ENCODE measurements around the gene CPNE4.

The CPNE4 gene

GRCh38 chr3:131797776-131798175, 237.0 kb downstream of the CPNE4 start:
- TF ChIP-seq CTCF (IDR thresholded peaks at IDR 0.05; ENCODE audit: low read depth, low read length) = no peak
- Histone ChIP-seq H3K4me3 (ENCODE audit: low read depth, low read length) (no peak overlapping the region), H3K27me3 (ENCODE audit: insufficient read depth, low read depth, severe bottlenecking) (no peaks in the 10 kb centered on the region), H3K27ac (no peak overlapping the region), H3K9me3 (ENCODE audit: severe bottlenecking) (no peaks in the 10 kb centered on the region), H3K36me3 (no peaks in the 10 kb centered on the region)
- no peak for DNase-seq

DNA sequence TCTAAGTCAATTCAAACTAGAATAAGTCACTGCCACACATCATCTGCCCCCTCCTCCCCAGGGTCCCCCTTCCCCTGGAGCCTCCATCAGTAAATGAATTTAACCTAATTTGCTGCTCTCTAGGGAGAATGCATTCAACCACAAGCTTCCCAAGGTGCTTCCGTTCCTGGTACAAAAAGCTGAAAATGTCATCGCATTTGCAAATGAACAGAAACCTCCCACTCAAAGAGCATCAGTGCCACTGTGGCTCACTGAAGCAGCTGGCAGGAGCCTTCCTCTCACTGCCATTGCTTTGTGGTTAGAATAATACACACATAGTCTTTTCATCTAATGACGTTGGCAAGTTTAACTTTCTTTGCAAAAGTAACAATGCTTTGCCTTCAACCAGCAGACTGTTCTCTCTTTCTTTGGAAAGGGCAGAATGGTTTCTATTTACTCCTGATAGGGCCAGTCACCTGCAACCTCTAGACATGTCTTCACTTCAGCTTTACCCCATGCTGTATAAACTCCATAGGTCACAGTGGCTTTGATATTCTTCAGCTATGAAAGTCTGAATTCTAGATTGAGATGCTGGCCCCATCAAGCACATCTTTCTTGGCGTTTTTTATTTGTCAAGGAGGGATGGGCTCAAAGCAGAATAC, 238.1 kb downstream of the CPNE4 start:
- Histone ChIP-seq H3K27me3 (ENCODE audit: insufficient read depth, low read depth, severe bottlenecking) (no peaks in the 10 kb centered on the region), H3K4me3 (ENCODE audit: low read depth, low read length) (no peak overlapping the region), H3K36me3 (no peaks in the 10 kb centered on the region), H3K27ac (no peak overlapping the region), H3K9me3 (ENCODE audit: severe bottlenecking) (no peaks in the 10 kb centered on the region)
- no peak for DNase-seq
- no peak for TF ChIP-seq CTCF (IDR thresholded peaks at IDR 0.05; ENCODE audit: low read depth, low read length)

- H3K9me3 ChIP-seq (ENCODE audit: severe bottlenecking) = no peaks in the 10 kb centered on the region
- H3K27ac ChIP-seq = no peak overlapping the region
- no peaks in the 10 kb centered on the region for H3K27me3 ChIP-seq (ENCODE audit: insufficient read depth, low read depth, severe bottlenecking)
- H3K4me3 ChIP-seq (ENCODE audit: low read depth, low read length) = no peak overlapping the region
- no peaks in the 10 kb centered on the region for H3K36me3 ChIP-seq
- TF ChIP-seq CTCF (IDR thresholded peaks at IDR 0.05; ENCODE audit: low read depth, low read length) = no peak
- no peak for DNase-seq
These were observed 238.7 kb downstream of the CPNE4 start for GRCh38 chr3:131796111-131796510.

GRCh38 chr3:131795390-131796090, 239.3 kb downstream of the CPNE4 start:
- H3K27me3 ChIP-seq (ENCODE audit: insufficient read depth, low read depth, severe bottlenecking) = no peaks in the 10 kb centered on the region
- DNase-seq = no peak
- no peaks in the 10 kb centered on the region for H3K9me3 ChIP-seq (ENCODE audit: severe bottlenecking)
- no peaks in the 10 kb centered on the region for H3K36me3 ChIP-seq
- no peak overlapping the region for H3K4me3 ChIP-seq (ENCODE audit: low read depth, low read length)
- no peak overlapping the region for H3K27ac ChIP-seq
- TF ChIP-seq CTCF (IDR thresholded peaks at IDR 0.05; ENCODE audit: low read depth, low read length) = no peak

- Histone ChIP-seq H3K27me3 (ENCODE audit: insufficient read depth, low read depth, severe bottlenecking) (no peaks in the 10 kb centered on the region), H3K36me3 (no peaks in the 10 kb centered on the region), H3K9me3 (ENCODE audit: severe bottlenecking) (no peaks in the 10 kb centered on the region), H3K27ac (no peak overlapping the region), H3K4me3 (ENCODE audit: low read depth, low read length) (no peak overlapping the region)
- DNase-seq = peak; percentile 57
- peak; percentile 84 for TF ChIP-seq CTCF (IDR thresholded peaks at IDR 0.05; ENCODE audit: low read depth, low read length)
These were observed 239.9 kb downstream of the CPNE4 start for GRCh38 chr3:131794766-131795388.

Measured in WERI-Rb-1 (cell line).